HUES48 (cell line): ENCODE measurements around the gene MRPL22.

Experiments used
- H3K27ac ChIP-seq: one replicate; pipeline ENCODE4 v1.7.0; 2013; ENCODE audit warnings: low read depth, low read length, inconsistent platforms
- H3K27me3 ChIP-seq: 2 replicates; pipeline ENCODE4 v1.6.1; 2013; ENCODE audit warnings: mild to moderate bottlenecking, low read length; ENCODE audit not compliant: control insufficient read depth, insufficient read depth
- H3K36me3 ChIP-seq: 2 replicates; pipeline ENCODE4 v1.6.1; 2013; ENCODE audit warnings: low read length; ENCODE audit not compliant: control insufficient read depth, insufficient read depth
- H3K4me1 ChIP-seq: 2 replicates; pipeline ENCODE4 v1.6.1; 2013; ENCODE audit warnings: mild to moderate bottlenecking, low read length; ENCODE audit not compliant: control insufficient read depth, insufficient read depth
- H3K4me3 ChIP-seq: 2 replicates; pipeline ENCODE4 v1.5.1; 2013; ENCODE audit warnings: mild to moderate bottlenecking, low read depth, low read length
- H3K9ac ChIP-seq: 2 replicates; pipeline ENCODE4 v1.6.1; 2013; ENCODE audit warnings: mild to moderate bottlenecking, low read depth, low read length, moderate library complexity
- H3K9me3 ChIP-seq: 2 replicates; pipeline ENCODE4 v1.6.1; 2013; ENCODE audit warnings: low read length; ENCODE audit not compliant: control insufficient read depth, insufficient read depth

Gene MRPL22

GRCh38 chr5:155017610-155018009 is 76.7 kb downstream of the MRPL22 start:
- Histone ChIP-seq H3K36me3 (no peaks in the 10 kb centered on the region), H3K9me3 (peaks cover 4% of the 10 kb centered on the region; the same call in 1 of the 2 replicates), H3K4me3 (no peak overlapping the region), H3K27me3 (no peaks in the 10 kb centered on the region), H3K9ac (no peak overlapping the region), H3K27ac (no peak overlapping the region), H3K4me1 (no peaks in the 10 kb centered on the region)
